NCI-H2171 (cell line): Measurements from ENCODE around the gene MUSK.

Experiments used
- DNase-seq: peaks from one replicate; lab custom pipeline; 2025; lab: John Stamatoyannopoulos, UW

The MUSK gene

GRCh38 chr9:110668570-110669167 is at the start of gene MUSK:
Gene MUSK (plus strand): TSS chr9:110668791. CDS start chr9:110668905, 114 bp downstream.
- no peak for DNase-seq

- no peak for DNase-seq
These were observed 48.8 kb upstream of the MUSK start for GRCh38 chr9:110619831-110620230.

- DNase-seq: no peak
These were observed 47.9 kb upstream of the MUSK start for GRCh38 chr9:110620726-110621125.

- no peak for DNase-seq
These were observed 46.2 kb upstream of the MUSK start for GRCh38 chr9:110622368-110622767.

- peak; percentile 52 for DNase-seq
These were observed 45.0 kb upstream of the MUSK start for GRCh38 chr9:110623462-110624025.

- no peak for DNase-seq
These were observed 42.3 kb upstream of the MUSK start for GRCh38 chr9:110626101-110626829.

GRCh38 chr9:110635589-110635988 is 33.0 kb upstream of the MUSK start:
- no peak for DNase-seq

GRCh38 chr9:110638381-110638954 is 30.1 kb upstream of the MUSK start:
- no peak for DNase-seq

GRCh38 chr9:110640736-110641135 is 27.9 kb upstream of the MUSK start:
- no peak for DNase-seq

- DNase-seq: no peak
These were observed 27.3 kb upstream of the MUSK start for GRCh38 chr9:110641293-110641692.

GRCh38 chr9:110648696-110649095 is 19.9 kb upstream of the MUSK start:
- DNase-seq: no peak

GRCh38 chr9:110650261-110650660 is 18.3 kb upstream of the MUSK start:
- no peak for DNase-seq

- DNase-seq: no peak
These were observed 17.6 kb upstream of the MUSK start for GRCh38 chr9:110650991-110651411.

GRCh38 chr9:110655754-110656641 is 12.6 kb upstream of the MUSK start:
- DNase-seq: no peak

GRCh38 chr9:110659891-110660541 is 8.6 kb upstream of the MUSK start:
- no peak for DNase-seq

- DNase-seq: no peak
These were observed 842 bp downstream of the MUSK start for GRCh38 chr9:110669433-110669832.

GRCh38 chr9:110671849-110672248 is 3.3 kb downstream of the MUSK start:
- no peak for DNase-seq

- DNase-seq: no peak
These were observed 4.4 kb downstream of the MUSK start for GRCh38 chr9:110672873-110673510.

- no peak for DNase-seq
These were observed 18.9 kb downstream of the MUSK start for GRCh38 chr9:110687497-110687896.

- no peak for DNase-seq
These were observed 19.7 kb downstream of the MUSK start for GRCh38 chr9:110688329-110688728.

- DNase-seq: no peak
These were observed 22.5 kb downstream of the MUSK start for GRCh38 chr9:110691002-110691549.
